ENCODE data around the gene FCN2. TPM values are rescaled to one million over a fixed set of nuclear protein-coding genes. Genes with fewer than 3 reads are reported as not detected.

The FCN2 gene
- polyA plus RNA-seq, 10 donors, result 0.17 to 0.22 (median 0.20) TPM; not detected in 5

- DNase-seq, result no peak
Measured at GRCh38 chr9:134930398-134930797, 49.8 kb downstream of the FCN2 start.

- DNase-seq, result no peak
Measured at GRCh38 chr9:134932171-134932570, 51.6 kb downstream of the FCN2 start.

GRCh38 chr9:134932606-134933005 lies 52.0 kb downstream of the FCN2 start:
- no peak for DNase-seq

- no peak for DNase-seq
Measured at GRCh38 chr9:134933076-134933659, 52.6 kb downstream of the FCN2 start.

- no peak for DNase-seq
Measured at GRCh38 chr9:134935056-134935640, 54.5 kb downstream of the FCN2 start.

GRCh38 chr9:134935701-134936345 lies 55.2 kb downstream of the FCN2 start:
- no peak for DNase-seq

GRCh38 chr9:134936346-134937163 lies 55.9 kb downstream of the FCN2 start:
- DNase-seq, result no peak

Other genes starting within 250 kb of the FCN2 start
- 100 to 1,000 TPM; 413 to 997 (median 534) TPM for gene COL5A1, start 239.0 kb upstream of the FCN2 start, polyA plus RNA-seq (ENCODE audit: insufficient read length in 10 of 10)
- gene FCN1, start 37.1 kb downstream of the FCN2 start, polyA plus RNA-seq (ENCODE audit: insufficient read length in 10 of 10), result 1 to 10 TPM; 1.9 to 9.9 (median 3.5) TPM
- gene OLFM1, start 206.9 kb downstream of the FCN2 start, polyA plus RNA-seq (ENCODE audit: insufficient read length in 10 of 10), result 1 to 10 TPM; 3.0 to 8.6 (median 5.4) TPM

Data from muscle of back (tissue), 11 donors.